KG1 (cell line): Measurements from ENCODE around the gene ESYT1.

Experiments
- DNase-seq: peaks from one replicate; lab custom pipeline; 2025; lab: John Stamatoyannopoulos, UW

Gene ESYT1

GRCh38 chr12:56129206-56129941, 1.3 kb downstream of the ESYT1 start:
- peak; percentile 9 for DNase-seq

GRCh38 chr12:56129942-56130495, 2.0 kb downstream of the ESYT1 start:
- DNase-seq, result no peak

- DNase-seq, result no peak
Measured at GRCh38 chr12:56130876-56131275, 2.8 kb downstream of the ESYT1 start.

- no peak for DNase-seq
Measured at GRCh38 chr12:56134897-56135296, 6.8 kb downstream of the ESYT1 start.

- no peak for DNase-seq
Measured at GRCh38 chr12:56137853-56138571, 9.9 kb downstream of the ESYT1 start.

- DNase-seq, result no peak
Measured at GRCh38 chr12:56141946-56142784, 14.1 kb downstream of the ESYT1 start.

- DNase-seq, result no peak
Measured at GRCh38 chr12:56143217-56143616, 15.2 kb downstream of the ESYT1 start.

- no peak for DNase-seq
Measured at GRCh38 chr12:56143870-56144269, 15.8 kb downstream of the ESYT1 start.

- no peak for DNase-seq
Measured at GRCh38 chr12:56145217-56145616, 17.1 kb downstream of the ESYT1 start.

GRCh38 chr12:56146492-56147460, 18.7 kb downstream of the ESYT1 start:
- no peak for DNase-seq

GRCh38 chr12:56150563-56150962, 22.5 kb downstream of the ESYT1 start:
- DNase-seq, result no peak

- DNase-seq, result peak; percentile 8
Measured at GRCh38 chr12:56151672-56152131, 23.6 kb downstream of the ESYT1 start.

- DNase-seq, result peak; percentile 49
Measured at GRCh38 chr12:56152132-56152755, 24.2 kb downstream of the ESYT1 start, which contains the start of gene MYL6B. TSS of gene MYL6B (plus strand) at chr12:56152587. CDS start at chr12:56153919, 1,332 bp downstream.

GRCh38 chr12:56152756-56153677, 24.9 kb downstream of the ESYT1 start:
- DNase-seq, result no peak

- no peak for DNase-seq
Measured at GRCh38 chr12:56153678-56154065, 25.6 kb downstream of the ESYT1 start.

GRCh38 chr12:56154246-56154771, 26.2 kb downstream of the ESYT1 start:
- DNase-seq, result no peak

GRCh38 chr12:56154818-56155217, 26.8 kb downstream of the ESYT1 start:
- DNase-seq, result no peak

GRCh38 chr12:56155256-56155845, 27.3 kb downstream of the ESYT1 start:
- no peak for DNase-seq
